GM12891 (cell line): ENCODE results near the gene NEMF.

Experiments
- POLR2A ChIP-seq: IDR thresholded peaks from 2 replicates; pipeline ENCODE4 v1.6.1; 2011; ENCODE audit warnings: low read depth, low read length, control low read depth
- POLR2AphosphoS5 ChIP-seq: IDR thresholded peaks from 2 replicates; pipeline ENCODE4 v1.6.1; 2011; ENCODE audit warnings: low read depth, low read length, control low read depth
- POU2F2 ChIP-seq: IDR thresholded peaks from 2 replicates; pipeline ENCODE4 v1.6.1; 2011; ENCODE audit warnings: low read depth, mild to moderate bottlenecking, control low read depth, low read length, moderate library complexity
- SPI1 ChIP-seq: IDR thresholded peaks from 2 replicates; pipeline ENCODE4 v1.6.1; 2011; ENCODE audit warnings: low read depth, low read length, control low read depth
- TAF1 ChIP-seq: IDR thresholded peaks from 2 replicates; pipeline ENCODE4 v1.6.1; 2011; ENCODE audit warnings: low read depth, low read length, control low read depth

DNA sequence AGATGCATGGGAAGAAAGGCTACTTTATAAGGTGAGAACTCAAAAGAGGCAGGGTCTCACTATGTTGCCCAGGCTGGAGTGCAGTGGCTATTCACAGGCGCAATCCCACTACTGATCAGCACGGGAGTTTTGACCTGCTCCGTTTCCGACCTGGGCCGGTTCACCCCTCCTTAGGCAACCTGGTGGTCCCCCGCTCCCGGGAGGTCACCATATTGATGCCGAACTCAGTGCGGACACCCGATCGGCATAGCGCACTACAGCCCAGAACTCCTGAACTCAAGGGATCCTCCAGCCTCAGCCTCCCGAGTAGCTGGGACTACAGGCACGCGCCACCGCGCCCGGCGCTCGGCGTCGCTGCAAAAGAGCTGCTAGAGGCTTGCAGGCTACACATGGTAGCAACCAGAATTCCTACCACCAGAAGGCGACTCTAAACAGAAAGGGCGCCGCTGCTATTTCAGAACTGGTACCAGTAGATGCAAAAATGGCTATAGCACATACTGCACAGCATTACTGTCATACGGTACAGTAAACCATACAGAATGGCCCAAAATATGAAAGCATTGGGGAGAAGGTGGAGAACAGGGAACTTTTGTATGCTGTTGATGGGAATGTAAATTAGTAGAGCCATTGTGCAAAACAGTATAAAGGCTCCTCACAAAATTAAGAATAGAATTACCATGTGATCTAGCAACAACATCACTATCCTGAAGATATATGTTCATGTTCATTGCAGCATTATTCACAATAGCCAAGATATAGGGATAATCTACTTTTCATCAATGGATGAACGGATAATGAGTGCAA, 1.2 kb upstream of the NEMF start:
- TF ChIP-seq POLR2AphosphoS5 (no peak), POLR2A (no peak), SPI1 (no peak), POU2F2 (no peak), TAF1 (no peak)
